ENCODE data around the gene RTN4RL1. TPM values are rescaled to one million over a fixed set of nuclear protein-coding genes. Genes with fewer than 3 reads are reported as not detected.

Gene RTN4RL1
- total RNA-seq, 1 experiment from 2014 or later = 0.22 TPM

GRCh38 chr17:1942666-1943435 lies 82.3 kb downstream of the RTN4RL1 start:
- no peak overlapping the region for H4K91ac ChIP-seq (ENCODE audit: insufficient read length, low read depth, low read length)
- H4K20me1 ChIP-seq (ENCODE audit: control insufficient read depth, insufficient read depth, insufficient read length) = no peaks in the 10 kb centered on the region
- peaks cover 15% of the 10 kb centered on the region for H3K27me3 Mint-ChIP-seq (ENCODE audit: low read depth)
- no peak overlapping the region for H2BK5ac ChIP-seq (ENCODE audit: insufficient read length, low read length)
- no peak overlapping the region for H3K9ac ChIP-seq (ENCODE audit: extremely low read depth, insufficient read length, low read length)
- no peaks in the 10 kb centered on the region for H3K79me1 ChIP-seq (ENCODE audit: insufficient read depth, low read depth, low read length, poor library complexity, severe bottlenecking)
- H3K9me3 Mint-ChIP-seq = no peaks in the 10 kb centered on the region; a peak in 1 of 5 replicates
- no peaks in the 10 kb centered on the region for H3K27me3 ChIP-seq (ENCODE audit: insufficient read depth, low read length)
- no peak overlapping the region for H3K27ac Mint-ChIP-seq
- H3K56ac ChIP-seq (ENCODE audit: insufficient read length, low read depth, low read length) = no peak overlapping the region
- H3K79me2 ChIP-seq (ENCODE audit: insufficient read depth, low read length) = no peaks in the 10 kb centered on the region
- H4K5ac ChIP-seq (ENCODE audit: insufficient read length, low read depth, low read length) = no peak overlapping the region
- H3K4me2 ChIP-seq (ENCODE audit: insufficient read depth, insufficient read length, low read length) = no peak overlapping the region
- H3K4me1 ChIP-seq (ENCODE audit: insufficient read depth, low read length) = no peaks in the 10 kb centered on the region
- H2BK20ac ChIP-seq (ENCODE audit: low read depth, low read length, poor library complexity, severe bottlenecking) = no peak overlapping the region
- no peaks in the 10 kb centered on the region for H3K36me3 Mint-ChIP-seq (ENCODE audit: insufficient read depth in 1 of 3, low read depth in 3 of 3)
- H2BK120ac ChIP-seq (ENCODE audit: low read depth, low read length, poor library complexity, severe bottlenecking) = no peak overlapping the region
- H3K23ac ChIP-seq (ENCODE audit: insufficient read length, low read depth, low read length) = no peak overlapping the region
- H2AK5ac ChIP-seq (ENCODE audit: insufficient read length, low read length) = no peak overlapping the region
- WGBS (ENCODE audit: extremely low coverage, insufficient read length, low lambda C conversion rate) = no CpG with 5 or more reads among the region's 21 CpGs
- no peak overlapping the region for H4K8ac ChIP-seq (replicated peaks; ENCODE audit: insufficient read length, low read depth, low read length)
- peak; percentile 30 for DNase-seq
- no peaks in the 10 kb centered on the region for H3K9me3 ChIP-seq (ENCODE audit: control insufficient read depth, low read depth, low read length)
- TF ChIP-seq CTCF (conservative IDR thresholded peaks at IDR 0.05) = no peak
- H3K4me3 Mint-ChIP-seq = no peak overlapping the region
- H3K4me1 Mint-ChIP-seq = peaks cover 0 to 9% of the 10 kb centered on the region in 2 experiments; a peak in 2 of 4 replicates
- no peak overlapping the region for H3T11ph ChIP-seq (ENCODE audit: low read length)
- H2BK12ac ChIP-seq (ENCODE audit: insufficient read length, low read depth, low read length) = no peak overlapping the region
- H3K23me2 ChIP-seq (ENCODE audit: insufficient read length, low read depth, low read length, poor library complexity, severe bottlenecking) = peaks cover 3% of the 10 kb centered on the region
- no peak overlapping the region for H2BK15ac ChIP-seq (ENCODE audit: low read depth, low read length)
- H3K4ac ChIP-seq (ENCODE audit: low read depth, low read length) = no peak overlapping the region
- no peak overlapping the region for H2AFZ ChIP-seq (ENCODE audit: low read length)
- H3K27ac ChIP-seq (ENCODE audit: insufficient read length, low read depth, low read length) = no peak overlapping the region
- no peak overlapping the region for H3K18ac ChIP-seq (ENCODE audit: insufficient read length, low read depth, low read length)
- H3K14ac ChIP-seq (ENCODE audit: insufficient read depth, low read length) = no peak overlapping the region; the same call in 1 of the 2 replicates

Measured in H9 (cell line).